Peyer's patch (tissue), 4 donors: ENCODE measurements around the gene ZNF600.
"Not testable (repeated sequence)": the region's sequence is repeated elsewhere in the genome, so short reads cannot be mapped to it uniquely, and the experiment has no call there.

Experiments
- CTCF ChIP-seq, 6 experiments: fragments of 450-650 bp in 4 of 6; fragments of 200-600 bp in 2 of 6; sonication (generic) in 1 of 6; IDR thresholded peaks; one replicate each; pipeline ENCODE4 v1.5.1; 2017 to 2019; ENCODE audit warnings: antibody characterized with exemption in 6 of 6, mild to moderate bottlenecking in 3 of 6, moderate library complexity in 1 of 6
- POLR2A ChIP-seq, 2 donors: fragments of 450-650 bp; IDR thresholded peaks; one replicate each; pipeline ENCODE4 v1.5.1; 2017; ENCODE audit warnings: antibody characterized with exemption in 2 of 2, mild to moderate bottlenecking in 2 of 2, moderate library complexity in 2 of 2

GRCh38 chr19:52833541-52833940 is 47.0 kb upstream of the ZNF600 start:
- not testable (repeated sequence) for TF ChIP-seq CTCF, POLR2A (IDR thresholded peaks at IDR 0.05)
